Measurements from ENCODE around the gene ETFDH.
"Not testable (repeated sequence)": the region's sequence is repeated elsewhere in the genome, so short reads cannot be mapped to it uniquely, and the experiment has no call there.

The ETFDH gene

DNA sequence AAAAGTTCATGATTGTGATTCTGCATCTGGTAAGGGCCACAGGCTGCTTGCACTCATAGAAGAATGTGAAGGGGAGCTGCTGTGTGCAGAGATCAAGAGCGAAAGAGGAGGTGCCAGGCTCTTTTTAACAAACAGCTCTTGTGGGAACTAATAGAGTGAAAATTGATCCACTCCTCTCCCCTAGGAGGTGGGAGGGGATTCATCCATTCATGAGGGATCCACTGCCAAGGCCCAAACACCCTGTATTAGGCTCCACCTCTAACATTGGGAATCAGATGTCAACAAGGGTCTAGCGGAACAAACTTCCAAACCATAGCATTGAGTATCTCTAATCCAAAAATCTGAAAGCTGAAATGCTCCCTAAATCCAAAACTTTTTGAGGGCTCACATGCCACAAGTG, 67.5 kb downstream of the ETFDH start:
- TF ChIP-seq POLR2AphosphoS5 (IDR thresholded peaks at IDR 0.05; ENCODE audit: low read depth) (no peak), GABPA (IDR thresholded peaks at IDR 0.05; ENCODE audit: low read depth) (no peak), SPI1 (IDR thresholded peaks at IDR 0.05; ENCODE audit: borderline replicate concordance, low read depth) (no peak), CTCF (IDR thresholded peaks at IDR 0.05; ENCODE audit: insufficient read depth, low read length) (no peak)
- TF ChIP-seq, protein P1, sequence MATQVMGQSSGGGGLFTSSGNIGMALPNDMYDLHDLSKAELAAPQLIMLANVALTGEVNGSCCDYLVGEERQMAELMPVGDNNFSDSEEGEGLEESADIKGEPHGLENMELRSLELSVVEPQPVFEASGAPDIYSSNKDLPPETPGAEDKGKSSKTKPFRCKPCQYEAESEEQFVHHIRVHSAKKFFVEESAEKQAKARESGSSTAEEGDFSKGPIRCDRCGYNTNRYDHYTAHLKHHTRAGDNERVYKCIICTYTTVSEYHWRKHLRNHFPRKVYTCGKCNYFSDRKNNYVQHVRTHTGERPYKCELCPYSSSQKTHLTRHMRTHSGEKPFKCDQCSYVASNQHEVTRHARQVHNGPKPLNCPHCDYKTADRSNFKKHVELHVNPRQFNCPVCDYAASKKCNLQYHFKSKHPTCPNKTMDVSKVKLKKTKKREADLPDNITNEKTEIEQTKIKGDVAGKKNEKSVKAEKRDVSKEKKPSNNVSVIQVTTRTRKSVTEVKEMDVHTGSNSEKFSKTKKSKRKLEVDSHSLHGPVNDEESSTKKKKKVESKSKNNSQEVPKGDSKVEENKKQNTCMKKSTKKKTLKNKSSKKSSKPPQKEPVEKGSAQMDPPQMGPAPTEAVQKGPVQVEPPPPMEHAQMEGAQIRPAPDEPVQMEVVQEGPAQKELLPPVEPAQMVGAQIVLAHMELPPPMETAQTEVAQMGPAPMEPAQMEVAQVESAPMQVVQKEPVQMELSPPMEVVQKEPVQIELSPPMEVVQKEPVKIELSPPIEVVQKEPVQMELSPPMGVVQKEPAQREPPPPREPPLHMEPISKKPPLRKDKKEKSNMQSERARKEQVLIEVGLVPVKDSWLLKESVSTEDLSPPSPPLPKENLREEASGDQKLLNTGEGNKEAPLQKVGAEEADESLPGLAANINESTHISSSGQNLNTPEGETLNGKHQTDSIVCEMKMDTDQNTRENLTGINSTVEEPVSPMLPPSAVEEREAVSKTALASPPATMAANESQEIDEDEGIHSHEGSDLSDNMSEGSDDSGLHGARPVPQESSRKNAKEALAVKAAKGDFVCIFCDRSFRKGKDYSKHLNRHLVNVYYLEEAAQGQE (IDR thresholded peaks at IDR 0.05; ENCODE audit: insufficient replicate concordance, low read depth): no peak
- H3K27me3 ChIP-seq (ENCODE audit: insufficient read depth, poor library complexity, severe bottlenecking): no peaks in the 10 kb centered on the region
- DNase-seq (ENCODE audit: low read depth in 1 of 2, low spot score in 1 of 2): no peak
- no peak overlapping the region for H3K27ac ChIP-seq (replicated peaks)
- no peak overlapping the region for H3K4me3 ChIP-seq (replicated peaks; ENCODE audit: insufficient read depth, low read length)

DNA sequence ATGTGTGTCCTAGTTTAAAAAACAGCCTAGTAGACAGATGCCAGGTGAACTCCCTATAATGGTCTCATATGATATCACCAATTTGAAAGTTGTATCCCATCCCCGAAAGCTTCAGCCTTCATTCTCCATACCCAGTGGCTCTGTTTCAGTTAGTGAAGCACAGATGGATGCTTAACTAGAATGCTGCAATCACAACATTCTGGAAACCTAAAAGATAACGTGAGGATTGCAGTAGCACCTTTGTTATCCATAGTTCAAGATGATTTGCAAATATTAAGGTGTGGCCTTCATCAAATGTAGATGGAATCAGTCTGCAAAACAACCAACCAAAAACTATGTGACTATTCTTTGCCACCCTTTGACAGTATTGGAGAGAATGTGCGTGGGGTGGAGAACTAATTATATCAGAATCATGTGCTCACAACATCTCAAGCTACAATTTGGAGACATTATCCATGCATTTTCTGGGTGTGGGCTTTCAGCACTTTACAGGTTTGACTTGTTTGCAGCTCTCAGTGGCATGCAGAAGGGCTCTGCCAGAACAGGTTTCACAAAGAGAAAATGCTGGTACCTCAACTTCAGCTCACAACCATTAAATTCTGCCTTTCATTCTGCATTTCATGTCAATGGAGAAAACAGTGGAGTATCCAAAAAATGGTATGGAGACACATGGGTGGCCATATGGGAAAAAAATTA, 69.4 kb downstream of the ETFDH start:
- no peak for TF ChIP-seq SPI1 (IDR thresholded peaks at IDR 0.05; ENCODE audit: borderline replicate concordance, low read depth)
- no peak for TF ChIP-seq GABPA (IDR thresholded peaks at IDR 0.05; ENCODE audit: low read depth)
- TF ChIP-seq, protein P1 (IDR thresholded peaks at IDR 0.05; ENCODE audit: insufficient replicate concordance, low read depth): no peak
- TF ChIP-seq CTCF (IDR thresholded peaks at IDR 0.05; ENCODE audit: insufficient read depth, low read length): no peak
- no peak for TF ChIP-seq POLR2AphosphoS5 (IDR thresholded peaks at IDR 0.05; ENCODE audit: low read depth)
- H3K27me3 ChIP-seq (ENCODE audit: insufficient read depth, poor library complexity, severe bottlenecking): no peaks in the 10 kb centered on the region
- no peak for DNase-seq (ENCODE audit: low read depth in 1 of 2, low spot score in 1 of 2)
- H3K4me3 ChIP-seq (replicated peaks; ENCODE audit: insufficient read depth, low read length): no peak overlapping the region
- no peak overlapping the region for H3K27ac ChIP-seq (replicated peaks)

DNA sequence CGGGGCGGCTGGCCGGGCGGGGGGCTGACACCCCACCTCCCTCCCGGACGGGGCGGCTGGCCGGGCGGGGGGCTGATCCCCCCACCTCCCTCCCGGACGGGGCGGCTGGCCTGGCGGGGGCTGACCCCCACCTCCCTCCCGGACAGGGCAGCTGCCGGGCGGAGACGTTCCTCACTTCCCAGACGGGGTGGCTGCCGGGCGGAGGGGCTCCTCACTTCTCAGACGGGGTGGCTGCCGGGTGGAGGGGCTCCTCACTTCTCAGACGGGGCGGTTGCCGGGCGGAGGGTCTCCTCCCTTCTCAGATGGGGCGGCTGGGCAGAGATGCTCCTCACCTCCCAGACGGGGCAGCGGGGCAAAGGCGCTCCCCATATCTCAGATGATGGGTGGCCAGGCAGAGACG, 74.4 kb downstream of the ETFDH start:
- not testable (repeated sequence) for H3K4me3 ChIP-seq (replicated peaks; ENCODE audit: insufficient read depth, low read length); H3K27ac ChIP-seq (replicated peaks); DNase-seq (ENCODE audit: low read depth in 1 of 2, low spot score in 1 of 2); H3K27me3 ChIP-seq (ENCODE audit: insufficient read depth, poor library complexity, severe bottlenecking)

- Histone ChIP-seq H3K27me3 (ENCODE audit: insufficient read depth, poor library complexity, severe bottlenecking) (no peaks in the 10 kb centered on the region), H3K27ac (replicated peaks) (no peak overlapping the region), H3K4me3 (replicated peaks; ENCODE audit: insufficient read depth, low read length) (no peak overlapping the region)
- TF ChIP-seq POLR2AphosphoS5 (IDR thresholded peaks at IDR 0.05; ENCODE audit: low read depth): no peak
- TF ChIP-seq SPI1 (IDR thresholded peaks at IDR 0.05; ENCODE audit: borderline replicate concordance, low read depth): no peak
- TF ChIP-seq GABPA (IDR thresholded peaks at IDR 0.05; ENCODE audit: low read depth): no peak
- TF ChIP-seq, protein P1 (IDR thresholded peaks at IDR 0.05; ENCODE audit: insufficient replicate concordance, low read depth): no peak
- TF ChIP-seq CTCF (IDR thresholded peaks at IDR 0.05; ENCODE audit: insufficient read depth, low read length): no peak
- no peak for DNase-seq (ENCODE audit: low read depth in 1 of 2, low spot score in 1 of 2)
Measured at GRCh38 chr4:158750379-158750778, 78.3 kb downstream of the ETFDH start.
